Tibial nerve (tissue), 3 donors: ENCODE measurements around the gene ANO5.

Experiments
- POLR2A ChIP-seq, 2 donors: fragments of 450-650 bp; IDR thresholded peaks; one replicate each; pipeline ENCODE4 v1.6.1; 2017; ENCODE audit warnings: antibody characterized with exemption in 2 of 2, mild to moderate bottlenecking in 2 of 2, moderate library complexity in 2 of 2
- TF ChIP-seq, protein P1 (sequence below), 5 experiments: fragments of 200-600 bp in 3 of 5; fragments of 450-650 bp in 2 of 5; sonication (generic) in 3 of 5; IDR thresholded peaks; one replicate each; pipeline ENCODE4 v1.5.1; 2016 to 2019; ENCODE audit warnings: antibody characterized with exemption in 5 of 5, mild to moderate bottlenecking in 3 of 5, moderate library complexity in 2 of 5

GRCh38 chr11:22263613-22264012, 70.7 kb downstream of the ANO5 start:
- TF ChIP-seq, protein P1, sequence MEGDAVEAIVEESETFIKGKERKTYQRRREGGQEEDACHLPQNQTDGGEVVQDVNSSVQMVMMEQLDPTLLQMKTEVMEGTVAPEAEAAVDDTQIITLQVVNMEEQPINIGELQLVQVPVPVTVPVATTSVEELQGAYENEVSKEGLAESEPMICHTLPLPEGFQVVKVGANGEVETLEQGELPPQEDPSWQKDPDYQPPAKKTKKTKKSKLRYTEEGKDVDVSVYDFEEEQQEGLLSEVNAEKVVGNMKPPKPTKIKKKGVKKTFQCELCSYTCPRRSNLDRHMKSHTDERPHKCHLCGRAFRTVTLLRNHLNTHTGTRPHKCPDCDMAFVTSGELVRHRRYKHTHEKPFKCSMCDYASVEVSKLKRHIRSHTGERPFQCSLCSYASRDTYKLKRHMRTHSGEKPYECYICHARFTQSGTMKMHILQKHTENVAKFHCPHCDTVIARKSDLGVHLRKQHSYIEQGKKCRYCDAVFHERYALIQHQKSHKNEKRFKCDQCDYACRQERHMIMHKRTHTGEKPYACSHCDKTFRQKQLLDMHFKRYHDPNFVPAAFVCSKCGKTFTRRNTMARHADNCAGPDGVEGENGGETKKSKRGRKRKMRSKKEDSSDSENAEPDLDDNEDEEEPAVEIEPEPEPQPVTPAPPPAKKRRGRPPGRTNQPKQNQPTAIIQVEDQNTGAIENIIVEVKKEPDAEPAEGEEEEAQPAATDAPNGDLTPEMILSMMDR (IDR thresholded peaks at IDR 0.05): no peak
- no peak for TF ChIP-seq POLR2A (IDR thresholded peaks at IDR 0.05)
